Uterus (tissue), 2 donors: Measurements from ENCODE around the gene EML5.

Experiments
- POLR2A ChIP-seq, 2 donors: fragments of 450-650 bp; IDR thresholded peaks; one replicate each; pipeline ENCODE4 v1.6.1; 2016; ENCODE audit warnings: antibody characterized with exemption in 2 of 2, mild to moderate bottlenecking in 1 of 2, moderate library complexity in 1 of 2
- TF ChIP-seq, protein P1 (sequence below), 4 experiments: fragments of 200-600 bp in 2 of 4; fragments of 450-650 bp in 2 of 4; sonication (generic) in 2 of 4; IDR thresholded peaks; one replicate each; pipeline ENCODE4 v1.5.1; 2016 to 2019; ENCODE audit warnings: antibody characterized with exemption in 4 of 4, mild to moderate bottlenecking in 2 of 4, moderate library complexity in 1 of 4

DNA sequence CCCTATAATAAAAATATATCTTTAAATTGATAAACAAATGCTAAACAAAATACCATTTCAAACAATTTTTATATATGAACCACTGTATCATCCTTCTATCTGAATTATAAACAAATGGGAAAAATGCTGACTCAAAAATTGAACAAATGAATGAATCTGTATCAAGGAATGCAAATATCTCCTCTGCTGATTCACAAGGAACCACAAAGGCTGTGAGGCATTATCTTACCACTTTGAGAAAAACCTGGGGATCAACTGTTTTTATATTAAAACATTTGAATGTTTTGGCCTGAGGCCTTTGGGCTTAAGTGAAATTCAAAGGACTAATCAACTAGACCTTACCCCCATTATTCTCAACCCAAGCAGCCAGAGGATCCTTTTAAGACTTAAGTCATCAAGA is 86.3 kb downstream of the EML5 start:
- TF ChIP-seq, protein P1, sequence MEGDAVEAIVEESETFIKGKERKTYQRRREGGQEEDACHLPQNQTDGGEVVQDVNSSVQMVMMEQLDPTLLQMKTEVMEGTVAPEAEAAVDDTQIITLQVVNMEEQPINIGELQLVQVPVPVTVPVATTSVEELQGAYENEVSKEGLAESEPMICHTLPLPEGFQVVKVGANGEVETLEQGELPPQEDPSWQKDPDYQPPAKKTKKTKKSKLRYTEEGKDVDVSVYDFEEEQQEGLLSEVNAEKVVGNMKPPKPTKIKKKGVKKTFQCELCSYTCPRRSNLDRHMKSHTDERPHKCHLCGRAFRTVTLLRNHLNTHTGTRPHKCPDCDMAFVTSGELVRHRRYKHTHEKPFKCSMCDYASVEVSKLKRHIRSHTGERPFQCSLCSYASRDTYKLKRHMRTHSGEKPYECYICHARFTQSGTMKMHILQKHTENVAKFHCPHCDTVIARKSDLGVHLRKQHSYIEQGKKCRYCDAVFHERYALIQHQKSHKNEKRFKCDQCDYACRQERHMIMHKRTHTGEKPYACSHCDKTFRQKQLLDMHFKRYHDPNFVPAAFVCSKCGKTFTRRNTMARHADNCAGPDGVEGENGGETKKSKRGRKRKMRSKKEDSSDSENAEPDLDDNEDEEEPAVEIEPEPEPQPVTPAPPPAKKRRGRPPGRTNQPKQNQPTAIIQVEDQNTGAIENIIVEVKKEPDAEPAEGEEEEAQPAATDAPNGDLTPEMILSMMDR (IDR thresholded peaks at IDR 0.05) = no peak
- no peak for TF ChIP-seq POLR2A (IDR thresholded peaks at IDR 0.05)
